Measurements from ENCODE around the gene CNN1. TPM values are rescaled to one million over a fixed set of nuclear protein-coding genes. Genes with fewer than 3 reads are reported as not detected.

CNN1 gene
- total RNA-seq: 10.8 TPM

DNA sequence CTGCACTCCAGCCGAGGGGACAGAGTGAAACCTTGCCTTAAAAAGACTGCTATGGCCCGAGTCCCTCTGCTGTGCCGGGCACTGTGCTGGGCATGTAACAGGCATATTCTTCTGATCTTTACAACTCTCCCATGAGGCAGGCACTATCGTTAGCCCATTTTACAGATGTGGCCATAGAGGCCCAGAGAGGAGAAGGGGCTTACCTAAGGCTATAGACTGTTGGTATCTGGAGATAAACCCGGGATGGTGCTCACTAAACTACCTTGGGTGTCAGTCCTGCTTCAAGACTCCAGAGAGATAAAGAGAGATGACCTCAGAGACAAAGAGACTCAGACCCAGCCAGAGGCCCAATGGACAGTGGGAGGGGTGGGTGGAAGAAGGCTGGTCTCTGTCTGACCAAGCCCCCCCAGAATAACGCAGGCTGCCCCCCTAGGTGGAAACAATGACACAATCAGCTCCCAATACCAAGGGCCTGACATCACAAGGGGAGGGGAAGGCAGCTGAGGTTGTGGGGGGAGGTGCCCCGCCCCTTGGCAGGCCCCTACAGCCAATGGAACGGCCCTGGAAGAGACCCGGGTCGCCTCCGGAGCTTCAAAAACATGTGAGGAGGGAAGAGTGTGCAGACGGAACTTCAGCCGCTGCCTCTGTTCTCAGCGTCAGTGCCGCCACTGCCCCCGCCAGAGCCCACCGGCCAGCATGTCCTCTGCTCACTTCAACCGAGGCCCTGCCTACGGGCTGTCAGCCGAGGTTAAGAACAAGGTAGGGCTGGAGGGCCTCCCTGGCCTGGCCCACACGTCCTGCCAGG lies at the start of gene CNN1:
Gene CNN1 (plus strand): TSS at position 620 of the 805 bp plus-strand sequence. CDS start 77 bp downstream, at position 697.
- peak; percentile 38 for DNase-seq

DNA sequence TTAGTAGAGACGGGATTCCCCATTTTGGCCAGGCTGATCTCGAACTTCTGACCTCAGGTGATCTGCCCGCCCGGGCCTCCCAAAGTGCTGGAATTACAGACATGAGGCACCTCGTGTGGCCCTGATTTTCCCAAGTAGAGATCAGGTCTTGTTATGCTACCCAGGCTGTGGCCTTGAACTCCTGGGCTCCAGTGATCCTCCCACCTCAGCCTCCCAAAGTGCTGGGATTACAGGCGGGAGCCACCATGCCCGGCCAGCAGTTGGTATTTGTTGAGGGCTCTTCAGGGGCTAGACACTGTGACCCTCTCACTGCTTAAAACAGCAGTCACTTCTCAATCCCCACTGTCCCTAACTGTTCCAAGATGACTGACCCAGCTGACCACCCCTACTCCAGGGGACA lies 49.3 kb upstream of the CNN1 start:
- DNase-seq: no peak

DNA sequence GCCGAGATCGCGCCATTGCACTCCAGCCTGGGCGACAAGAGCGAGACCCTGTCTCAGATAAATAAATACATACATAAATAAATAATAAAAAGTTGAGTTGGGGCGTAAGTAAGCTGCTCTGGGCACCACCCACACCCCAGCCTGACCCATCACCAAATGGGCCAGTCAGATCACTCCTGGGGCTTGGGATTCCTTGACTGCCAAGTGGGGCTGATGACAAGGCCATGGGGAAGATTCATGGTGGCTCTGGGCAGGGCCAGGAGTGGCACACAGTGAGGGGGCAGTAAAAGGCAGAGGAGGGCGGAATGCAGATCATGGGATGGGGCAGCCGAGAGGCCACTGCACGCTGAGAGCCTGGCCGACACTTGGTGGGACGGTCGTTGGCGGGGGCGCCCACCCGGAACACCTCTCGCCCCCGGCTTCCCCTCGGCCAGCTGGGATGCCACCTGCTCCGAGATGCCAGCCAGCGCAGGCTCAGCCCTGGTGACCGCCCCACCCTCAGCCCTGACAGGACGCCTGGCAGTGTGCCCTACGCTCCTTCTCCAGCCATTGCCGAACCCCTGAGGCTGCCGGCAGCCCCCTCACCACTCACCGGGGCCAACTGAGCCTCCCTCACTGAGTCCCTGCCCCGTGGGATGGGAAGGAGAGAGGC lies 43.9 kb upstream of the CNN1 start:
- no peak for DNase-seq

DNA sequence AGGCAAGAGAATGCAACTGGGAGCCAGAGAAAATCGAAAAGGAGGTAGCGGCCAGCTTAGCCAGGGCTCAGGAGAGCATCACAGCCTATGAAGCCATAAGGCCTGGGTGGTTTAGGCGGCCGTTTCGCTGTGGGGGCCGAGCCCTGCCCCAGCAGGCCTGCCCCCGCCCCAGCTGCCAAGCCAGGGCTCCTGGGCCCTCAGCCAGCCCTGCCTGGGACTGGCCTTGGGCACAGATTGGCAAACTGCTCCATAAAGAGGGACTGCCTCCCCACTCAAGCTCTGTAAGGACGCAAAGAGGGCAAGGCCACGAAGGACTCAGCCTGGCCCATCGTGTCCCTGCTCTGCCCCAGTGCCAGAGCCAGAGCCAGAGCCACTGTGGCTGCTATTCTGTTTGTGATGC lies 43.2 kb upstream of the CNN1 start:
- DNase-seq: no peak

DNA sequence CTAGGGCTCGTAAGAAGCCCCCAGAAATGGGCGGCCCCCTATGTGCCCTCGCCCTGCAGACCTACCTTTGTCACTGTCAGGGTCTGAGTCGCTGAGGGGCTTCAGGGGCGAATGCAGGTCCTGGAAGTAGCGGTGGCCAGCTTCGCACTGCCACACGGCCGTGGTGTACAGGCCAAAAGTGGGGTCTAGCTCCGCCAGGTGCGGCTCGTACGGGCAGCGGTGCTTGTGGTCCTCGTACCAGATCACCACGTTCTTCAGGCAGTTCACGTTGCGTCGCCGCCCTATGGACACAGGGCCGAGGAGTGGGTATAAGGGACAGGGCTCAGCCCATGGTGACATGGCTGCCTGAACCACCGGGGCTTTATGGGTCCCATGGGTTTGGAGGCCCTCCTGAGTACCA lies 42.8 kb upstream of the CNN1 start:
- no peak for DNase-seq

DNA sequence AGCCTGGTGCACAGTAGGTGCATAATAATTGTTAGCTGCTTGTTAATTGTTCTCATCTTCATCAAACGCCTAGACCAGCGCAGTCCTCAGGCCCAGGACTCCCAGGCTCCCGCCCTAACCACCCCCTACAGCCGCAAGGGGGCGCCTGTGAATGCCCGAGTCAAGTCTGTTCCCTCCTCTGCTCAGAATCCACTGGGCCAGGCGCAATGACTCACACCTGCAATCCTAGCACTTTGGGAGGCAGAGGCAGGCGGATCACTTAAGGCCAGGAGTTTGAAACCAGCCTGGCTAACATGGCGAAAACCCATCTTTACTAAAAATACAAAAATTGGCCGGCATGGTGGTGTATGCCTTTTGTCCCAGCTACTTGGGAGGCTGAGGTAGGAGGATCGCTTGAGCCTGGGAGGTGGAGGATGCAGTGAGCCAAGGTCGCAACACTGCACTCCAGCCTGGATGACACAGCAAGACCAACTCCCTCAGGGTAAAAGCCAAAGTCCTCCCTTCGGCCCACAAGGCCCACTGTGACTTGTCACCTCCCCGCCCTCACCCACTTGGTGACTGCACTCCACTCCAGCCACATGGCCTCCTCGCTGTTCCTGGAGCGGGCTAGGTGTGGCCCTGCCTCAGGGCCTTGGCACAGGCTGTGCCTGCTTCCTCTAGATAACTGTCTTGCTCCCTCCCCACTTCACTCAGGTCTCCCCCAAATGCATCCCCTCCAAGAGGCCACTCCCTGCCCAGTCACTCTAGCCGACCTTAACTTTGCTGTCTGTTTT lies 42.1 kb upstream of the CNN1 start:
- no peak for DNase-seq

DNA sequence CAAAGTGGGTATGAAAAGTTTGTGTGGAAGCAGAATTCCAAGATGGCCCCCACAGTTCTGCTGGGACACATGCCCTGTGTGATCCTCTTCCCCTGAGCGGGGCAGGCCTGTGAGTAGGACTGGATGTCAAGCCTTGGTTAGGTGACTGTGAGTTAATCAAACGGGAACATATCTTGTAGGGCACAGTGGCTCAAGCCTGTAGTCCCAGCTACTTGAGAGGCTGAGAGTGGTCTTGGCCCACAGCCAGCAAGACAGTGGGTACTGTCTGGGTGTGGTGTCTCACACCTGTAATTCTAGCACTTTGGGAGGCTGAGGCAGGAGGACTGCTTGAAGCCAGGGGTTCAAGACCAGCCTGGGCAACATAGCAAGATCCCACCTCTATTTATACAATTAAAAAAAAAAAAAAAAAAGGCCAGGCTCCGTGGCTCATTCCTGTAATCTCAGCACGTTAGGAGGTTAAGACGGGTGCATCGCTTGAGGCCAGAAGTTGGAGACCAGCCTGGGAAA lies 39.4 kb upstream of the CNN1 start:
- DNase-seq: no peak

DNA sequence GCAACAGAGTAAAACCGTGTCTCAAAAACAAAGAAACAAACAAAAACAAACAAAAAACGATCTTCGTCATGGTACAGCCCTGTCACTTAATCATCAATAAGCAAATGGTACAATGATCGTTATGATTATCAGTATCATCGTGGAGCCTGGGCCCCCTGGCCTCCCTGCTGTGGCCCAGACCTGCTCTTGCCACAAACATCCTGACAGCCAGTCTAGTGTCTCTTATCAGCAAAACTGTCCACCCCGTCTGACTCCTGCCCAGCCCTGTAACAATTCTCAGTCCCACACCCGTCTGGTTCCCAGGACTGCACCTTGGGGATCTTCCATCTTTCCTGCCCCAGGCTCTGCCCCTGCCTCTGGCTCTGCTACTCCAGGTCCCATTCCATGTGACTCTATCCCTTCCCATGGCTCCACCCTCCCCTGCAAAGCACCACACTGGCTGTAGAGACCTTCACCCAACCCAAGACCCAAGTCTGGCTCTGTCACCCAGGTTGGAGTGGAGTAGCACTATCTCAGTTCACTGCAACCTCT lies 38.7 kb upstream of the CNN1 start:
- DNase-seq: no peak

DNA sequence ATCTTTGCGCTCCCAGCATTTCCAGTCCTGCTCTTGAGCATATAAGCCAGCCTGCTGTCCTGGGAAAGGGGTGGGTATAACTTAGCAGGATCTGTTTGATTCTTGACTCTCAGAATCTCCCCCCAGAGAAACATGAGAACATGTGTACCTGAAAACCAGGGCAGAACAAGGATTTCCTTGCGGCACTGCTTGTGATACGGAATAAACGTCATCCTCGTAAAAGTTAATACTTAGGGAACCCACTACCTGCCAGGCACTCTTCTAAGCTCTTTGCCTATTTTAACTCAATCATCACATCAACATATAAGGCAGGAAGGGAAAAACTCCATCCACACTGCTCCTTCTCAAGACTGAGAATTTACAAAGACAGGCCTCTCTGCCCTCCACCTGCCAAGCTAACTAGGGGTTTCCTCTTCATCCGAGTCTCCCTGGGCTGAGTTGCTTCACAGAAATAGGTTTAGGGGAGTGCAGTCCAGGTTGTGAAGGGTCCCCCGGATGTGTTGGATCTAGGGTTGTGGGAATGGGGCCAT lies 34.1 kb upstream of the CNN1 start:
- DNase-seq: no peak

DNA sequence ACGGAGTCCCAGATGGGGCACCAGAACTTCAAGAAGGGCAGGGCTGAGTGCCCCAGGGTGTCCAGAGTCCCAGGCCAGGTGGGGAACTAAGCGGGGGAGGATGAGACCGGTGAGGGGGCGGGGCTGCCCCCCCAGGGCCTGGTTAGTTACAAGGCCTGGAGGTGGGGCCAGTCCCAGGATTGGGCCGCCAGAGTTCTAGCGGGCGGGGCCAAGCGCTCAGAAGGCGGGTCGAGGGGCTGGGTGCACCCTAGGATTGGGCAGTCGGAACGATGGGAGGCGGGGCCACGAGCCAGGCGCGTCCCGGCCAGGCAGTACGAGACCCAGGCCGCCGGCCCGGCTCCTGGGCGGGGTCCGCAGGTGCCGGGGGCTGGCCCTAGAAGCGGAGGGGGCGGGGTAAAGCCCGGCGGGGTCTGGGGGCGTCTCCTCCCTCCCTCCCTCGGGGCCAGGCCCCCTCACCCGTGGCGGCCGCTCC lies 33.6 kb upstream of the CNN1 start:
- peak; percentile 91 for DNase-seq

DNA sequence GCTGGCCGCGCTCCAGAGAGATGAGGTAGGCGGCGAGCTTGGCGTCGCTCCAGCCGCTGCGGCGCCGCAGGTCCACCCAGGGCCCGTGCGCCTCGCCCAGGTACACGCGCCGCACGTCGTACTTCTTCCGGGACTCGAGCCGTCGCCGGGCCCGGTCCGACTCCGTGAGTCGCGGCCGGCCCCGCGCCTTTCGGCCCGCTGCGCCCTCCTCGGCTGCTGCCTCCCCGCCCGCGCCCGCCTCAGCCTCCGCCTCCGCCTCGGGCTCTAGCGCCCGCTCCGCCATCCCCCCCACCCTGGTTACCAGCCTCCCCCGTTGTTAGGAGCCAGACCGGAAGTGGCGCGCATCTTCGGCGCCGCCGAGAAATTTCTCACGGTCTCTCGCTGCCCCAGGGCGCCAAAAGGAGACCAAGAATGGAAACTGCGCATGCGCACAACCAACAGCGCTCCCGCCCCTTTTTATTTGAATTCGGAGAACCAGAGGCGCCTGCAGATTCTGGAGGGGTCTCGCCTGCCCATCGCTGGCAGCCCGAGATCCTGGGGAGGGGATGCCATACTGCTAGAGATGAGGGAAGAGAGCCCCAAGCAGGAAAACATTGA lies 33.0 kb upstream of the CNN1 start, which contains the start of gene ZNF653:
Gene ZNF653 (minus strand): TSS at position 336 of the 597 bp plus-strand sequence. CDS start 53 bp downstream, at position 283.
- DNase-seq: peak; percentile 94

DNA sequence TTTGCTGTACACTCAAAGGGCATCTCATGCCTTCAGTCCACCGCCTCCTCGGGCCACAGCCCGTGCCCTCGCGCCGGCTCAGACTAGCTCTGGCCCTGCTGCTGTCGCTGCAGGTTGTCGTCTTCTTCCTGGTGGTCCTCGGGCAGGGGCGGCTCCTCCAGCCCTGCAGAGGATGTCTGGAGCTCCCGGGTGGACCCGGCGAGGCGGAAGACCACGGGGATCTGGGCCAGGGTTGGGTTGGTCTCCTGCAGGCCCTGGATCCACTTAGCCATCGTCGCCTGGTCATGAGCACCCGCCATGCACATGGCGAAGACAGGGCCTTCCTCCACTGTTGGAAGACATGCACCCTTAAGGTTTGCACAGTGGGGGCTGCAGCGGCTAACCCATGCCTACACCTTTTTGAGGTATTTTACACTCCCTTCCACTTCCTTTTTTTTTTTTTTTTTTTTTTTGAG lies 32.5 kb upstream of the CNN1 start:
- no peak for DNase-seq

DNA sequence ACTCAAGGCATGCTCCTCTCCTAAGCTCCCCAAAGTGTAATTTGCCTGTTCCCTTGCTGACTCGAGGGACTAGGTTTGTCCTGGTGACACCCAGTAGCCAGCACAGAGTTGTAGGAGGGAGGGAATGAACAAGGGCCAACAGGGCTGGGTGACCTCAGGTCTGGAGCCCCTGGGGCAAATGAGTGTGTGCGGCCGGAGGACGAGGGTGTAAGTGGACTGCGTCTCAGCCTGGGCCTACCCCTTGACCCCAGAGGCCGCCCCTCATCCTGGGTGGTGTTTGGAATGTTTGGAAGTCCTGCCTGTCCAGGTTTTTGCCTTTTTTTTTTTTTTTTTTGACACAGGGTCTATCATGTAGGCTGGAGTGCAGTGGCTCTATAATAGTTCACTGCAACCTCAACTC lies 31.7 kb upstream of the CNN1 start:
- no peak for DNase-seq

DNA sequence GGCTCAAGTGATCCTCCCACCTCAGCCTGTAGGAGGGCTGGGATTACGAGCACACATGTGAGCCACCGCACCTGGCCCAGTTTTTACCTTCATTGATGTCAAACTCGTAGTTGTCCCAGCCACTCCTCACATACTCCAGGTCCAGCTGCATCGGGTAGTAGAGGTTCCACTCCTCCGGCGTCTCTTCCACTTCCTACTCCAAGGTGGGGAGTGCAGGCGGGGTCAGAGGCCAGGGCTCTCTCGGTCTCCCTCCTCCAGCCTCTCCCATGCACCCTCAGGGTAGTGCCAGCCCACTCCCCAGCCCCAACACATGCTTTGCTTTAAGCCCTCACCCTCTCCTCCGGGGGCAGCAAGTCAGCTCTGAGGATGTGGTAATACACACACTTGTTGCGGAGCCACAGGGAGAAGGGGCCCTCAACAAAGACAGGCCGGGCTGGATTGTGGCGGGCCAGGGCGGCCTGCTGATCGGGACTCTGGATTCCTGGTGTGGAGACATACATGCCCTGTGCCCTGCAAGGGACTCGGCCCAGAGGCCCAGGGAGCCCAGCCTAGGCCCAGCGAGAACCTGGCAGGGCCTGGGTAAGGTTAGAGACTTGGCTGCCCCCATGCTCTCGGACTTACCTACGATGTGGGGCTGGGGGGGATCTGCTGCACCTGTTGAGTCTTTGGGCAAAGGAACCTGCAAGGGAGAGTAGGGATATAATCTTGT lies 31.1 kb upstream of the CNN1 start:
- DNase-seq: no peak

DNA sequence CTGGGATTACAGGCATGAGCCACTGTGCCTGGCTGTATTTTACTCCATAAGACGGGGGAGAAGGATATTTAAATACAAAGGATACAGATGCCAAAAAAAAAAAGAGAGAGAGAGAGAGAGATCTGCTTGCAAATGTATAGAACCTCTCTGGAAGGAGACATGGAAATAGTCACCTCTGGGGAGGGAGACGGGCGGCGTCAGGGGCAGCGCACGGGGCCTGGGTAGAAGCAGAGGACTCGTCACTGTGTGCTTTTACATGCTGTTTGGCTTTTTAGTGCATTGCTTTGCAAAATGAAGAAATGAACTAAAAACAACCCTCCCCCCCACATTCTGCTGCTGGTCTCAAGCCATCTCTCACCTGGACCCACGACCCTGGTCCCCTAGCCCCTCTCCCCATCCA lies 28.2 kb upstream of the CNN1 start:
- no peak for DNase-seq

DNA sequence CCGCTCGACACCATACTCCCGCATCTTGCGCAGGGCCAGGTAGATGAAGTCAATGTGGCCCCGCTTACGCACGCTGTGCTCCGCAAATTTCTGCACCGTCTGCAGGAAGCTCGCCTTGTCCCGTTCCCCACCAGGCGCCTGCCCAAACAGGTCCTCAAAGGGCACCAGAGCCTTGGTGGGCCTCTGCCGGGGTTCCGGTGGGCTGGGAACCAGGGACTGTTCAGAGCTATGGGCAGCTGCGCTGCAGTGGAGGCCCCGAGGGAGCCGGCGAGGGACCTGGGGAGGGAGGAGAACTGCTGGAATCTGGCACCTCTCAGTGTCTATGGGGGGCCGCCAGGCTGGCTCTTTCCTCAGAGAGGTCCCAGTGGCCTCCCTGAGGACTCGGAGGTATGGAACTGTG lies 24.7 kb upstream of the CNN1 start:
- DNase-seq: no peak

DNA sequence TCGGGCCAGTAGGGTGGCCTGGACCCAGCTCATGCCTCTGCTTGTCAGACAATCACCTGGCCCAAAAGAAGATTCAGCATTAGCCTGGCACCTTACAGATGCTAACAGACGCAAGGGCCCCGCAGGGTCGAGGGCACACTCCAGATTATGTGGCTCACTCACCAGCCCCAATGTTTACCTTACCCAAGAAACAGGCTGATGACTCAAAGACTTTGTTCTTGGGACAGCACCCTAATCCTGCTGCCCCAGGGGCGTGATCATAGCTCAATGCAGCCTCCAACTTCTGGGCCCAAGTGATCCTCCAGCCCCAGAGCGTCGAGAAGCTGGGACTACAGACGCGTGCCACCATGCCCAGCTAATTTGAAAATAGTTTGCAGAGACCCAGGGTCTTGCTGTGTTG lies 19.5 kb upstream of the CNN1 start:
- DNase-seq: no peak

DNA sequence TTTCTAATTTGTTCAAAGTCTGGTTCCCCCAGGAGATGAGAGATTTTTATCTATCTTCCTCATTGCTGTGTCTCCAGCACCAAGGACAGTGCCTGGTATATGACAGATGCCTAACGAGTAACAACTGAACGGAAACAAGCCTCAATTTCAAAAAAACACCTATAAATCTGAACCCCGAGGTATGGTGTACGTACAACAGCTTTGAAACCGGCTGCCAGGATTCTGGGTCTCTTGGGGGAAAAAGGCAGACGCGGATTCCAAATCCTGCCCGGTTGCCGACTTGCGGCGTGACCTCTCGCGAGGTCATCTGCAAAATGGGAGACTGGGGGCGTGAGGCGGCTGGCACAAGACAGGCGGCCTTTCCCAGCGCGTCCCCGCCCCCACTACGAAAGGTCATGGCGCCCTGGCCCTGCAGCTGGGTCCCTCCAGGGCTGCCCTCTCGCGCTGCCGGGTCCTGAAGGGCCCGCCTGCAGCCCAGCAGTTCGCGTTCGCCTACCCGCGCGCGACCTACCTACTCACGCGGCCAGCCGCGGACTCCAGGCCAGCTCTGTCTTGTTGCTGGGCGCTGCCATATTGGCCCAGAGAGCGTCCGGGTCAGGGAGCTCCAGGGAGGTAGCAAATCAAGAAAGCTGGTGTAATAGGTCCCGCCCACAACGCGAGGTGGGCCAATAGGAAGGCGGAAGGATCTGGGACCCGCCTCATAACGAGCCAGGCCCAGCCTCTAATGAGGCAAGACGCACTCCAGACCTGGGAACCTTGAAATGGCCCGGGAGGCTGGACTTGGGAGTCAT lies 9.9 kb upstream of the CNN1 start, which contains the start of gene ECSIT:
Gene ECSIT (minus strand): TSS at position 584 of the 791 bp plus-strand sequence. CDS start 9,964 bp downstream, outside the sequence.
- DNase-seq: peak; percentile 95

DNA sequence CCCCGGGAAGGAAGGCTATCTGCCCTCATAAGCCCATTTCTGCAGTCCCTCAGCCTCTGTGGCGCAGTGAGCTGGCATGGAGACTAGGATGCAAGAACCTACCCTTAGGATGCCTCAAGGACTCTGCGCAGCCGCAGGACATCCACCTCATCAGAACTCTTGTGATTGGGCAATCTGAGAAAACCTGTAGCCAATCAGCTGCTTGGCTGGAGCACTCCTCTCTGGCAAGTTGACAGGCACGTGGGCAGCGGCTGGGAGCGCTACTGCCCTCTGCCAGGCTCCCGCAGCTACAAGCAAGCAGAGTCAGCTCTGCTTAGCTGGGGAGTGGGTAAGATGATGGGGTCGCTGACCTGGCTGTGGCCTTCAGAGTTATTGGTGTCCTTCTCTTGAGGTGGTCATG lies 8.2 kb upstream of the CNN1 start:
- peak; percentile 16 for DNase-seq

DNA sequence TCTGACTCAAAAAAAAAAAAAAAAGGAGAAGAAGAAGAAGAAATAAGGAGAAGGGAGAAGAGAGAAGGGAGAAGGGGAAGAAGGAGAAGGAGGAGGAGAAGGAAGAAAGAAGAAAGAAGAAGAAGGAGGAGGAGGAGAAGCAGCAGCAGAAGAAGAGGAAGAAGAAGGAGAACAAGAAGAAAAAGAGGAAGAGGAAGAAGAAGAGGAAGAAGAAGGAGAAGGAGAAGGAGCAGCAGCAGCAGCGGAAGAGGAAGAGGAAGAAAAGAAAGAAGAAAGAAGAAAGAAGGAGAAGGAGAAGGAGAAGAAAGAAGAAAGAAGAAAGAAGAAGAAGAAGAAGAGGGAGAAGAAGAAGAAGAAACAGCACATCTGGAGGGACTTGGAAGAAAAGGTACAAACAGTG lies 4.1 kb upstream of the CNN1 start:
- DNase-seq: no peak

Measured in skin of body (tissue), 2 donors.